ENCODE results near the gene LNX2.
"Not testable (repeated sequence)": the region's sequence is repeated elsewhere in the genome, so short reads cannot be mapped to it uniquely, and the experiment has no call there.

The LNX2 gene

GRCh38 chr13:27636589-27637288 is 16.4 kb upstream of the LNX2 start:
- DNase-seq = peak; percentile 77

GRCh38 chr13:27635266-27635665 is 14.9 kb upstream of the LNX2 start:
- DNase-seq = no peak

- no peak for DNase-seq
Observed at GRCh38 chr13:27634791-27635190, 14.5 kb upstream of the LNX2 start.

- no peak for DNase-seq
Observed at GRCh38 chr13:27634231-27634630, 13.9 kb upstream of the LNX2 start.

GRCh38 chr13:27632648-27633047 is 12.3 kb upstream of the LNX2 start:
- no peak for DNase-seq

- DNase-seq = no peak
Observed at GRCh38 chr13:27632214-27632613, 11.9 kb upstream of the LNX2 start.

GRCh38 chr13:27631665-27632064 is 11.3 kb upstream of the LNX2 start:
- DNase-seq = no peak

GRCh38 chr13:27631156-27631555 is 10.8 kb upstream of the LNX2 start:
- no peak for DNase-seq

- not testable (repeated sequence) for DNase-seq
Observed at GRCh38 chr13:27628766-27629165, 8.4 kb upstream of the LNX2 start.

GRCh38 chr13:27628081-27628480 is 7.8 kb upstream of the LNX2 start:
- no peak for DNase-seq

GRCh38 chr13:27627380-27627779 is 7.1 kb upstream of the LNX2 start:
- no peak for DNase-seq

GRCh38 chr13:27625839-27626238 is 5.5 kb upstream of the LNX2 start:
- DNase-seq = no peak

GRCh38 chr13:27624071-27624470 is 3.7 kb upstream of the LNX2 start:
- DNase-seq = no peak

- no peak for DNase-seq
Observed at GRCh38 chr13:27622881-27623280, 2.6 kb upstream of the LNX2 start.

GRCh38 chr13:27622102-27622820 is 1.9 kb upstream of the LNX2 start:
- DNase-seq = no peak

- peak; percentile 84 for DNase-seq
Observed at GRCh38 chr13:27621366-27622101, 1.2 kb upstream of the LNX2 start, which contains the start of gene POLR1D. TSS of gene POLR1D (plus strand) at chr13:27621892. CDS start at chr13:27621984, 92 bp downstream.

- DNase-seq = no peak
Observed at GRCh38 chr13:27621116-27621365, 712 bp upstream of the LNX2 start.

GRCh38 chr13:27619728-27620376 is 477 bp downstream of the LNX2 start:
- DNase-seq = no peak

- no peak for DNase-seq
Observed at GRCh38 chr13:27619093-27619727, 1.1 kb downstream of the LNX2 start.

GRCh38 chr13:27617881-27618321 is 2.4 kb downstream of the LNX2 start:
- no peak for DNase-seq

- no peak for DNase-seq
Observed at GRCh38 chr13:27613628-27614027, 6.7 kb downstream of the LNX2 start.

- DNase-seq = no peak
Observed at GRCh38 chr13:27607125-27607524, 13.2 kb downstream of the LNX2 start.

- DNase-seq = no peak
Observed at GRCh38 chr13:27605610-27606200, 14.6 kb downstream of the LNX2 start.
